Measurements from ENCODE around the gene ONECUT1. TPM values are rescaled to one million over a fixed set of nuclear protein-coding genes. Genes with fewer than 3 reads are reported as not detected.

Gene ONECUT1
- total and polyA plus RNA-seq, 2 of the 8 experiments (the other 6 are each of a cell fraction or from before 2014, with no cell fraction given): 0.65 to 6.4 TPM

DNA sequence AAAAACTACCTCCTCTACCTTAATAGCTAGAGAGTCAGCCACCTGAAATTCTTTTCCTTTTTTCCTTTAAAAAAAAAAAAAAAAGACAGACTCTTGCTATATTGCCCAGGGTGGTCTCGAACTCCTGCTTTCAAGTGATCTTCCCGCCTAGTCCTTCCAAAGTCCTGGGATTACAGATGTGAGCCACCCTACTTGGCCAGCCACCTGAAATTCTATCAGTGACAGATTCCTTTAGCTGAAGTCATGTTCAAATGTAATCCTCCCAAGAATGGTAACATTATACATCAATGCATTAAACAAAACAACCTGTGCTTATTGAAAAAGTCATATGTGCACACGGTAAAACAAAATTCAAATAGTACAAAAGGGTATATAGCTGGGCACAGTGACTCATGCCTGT, 59.1 kb downstream of the ONECUT1 start:
- POLR2A ChIA-PET (ENCODE audit: partially characterized antibody): no interaction called here
- DNase-seq (ENCODE audit: low read depth in 1 of 2, low spot score in 2 of 2): no peak
- H3K56ac ChIP-seq (replicated peaks; ENCODE audit: insufficient read length, low read depth, low read length): no peak overlapping the region
- TF ChIP-seq CHD1 (IDR thresholded peaks at IDR 0.05; ENCODE audit: low read depth, low read length) (no peak), ASH2L (IDR thresholded peaks at IDR 0.05; ENCODE audit: low read length) (no peak), KDM4A (IDR thresholded peaks at IDR 0.05; ENCODE audit: low read depth, low read length, severe bottlenecking) (no peak), TCF12 (IDR thresholded peaks at IDR 0.05; ENCODE audit: low read depth, low read length) (no peak), BACH1 (IDR thresholded peaks at IDR 0.05; ENCODE audit: low read length) (no peak), CBX5 (IDR thresholded peaks at IDR 0.05; ENCODE audit: low read depth, low read length) (no peak), RBBP5 (IDR thresholded peaks at IDR 0.05; ENCODE audit: borderline replicate concordance, low read depth, low read length) (no peak), CTBP2 (IDR thresholded peaks at IDR 0.05; ENCODE audit: borderline replicate concordance, insufficient read depth, insufficient read length, low read length) (no peak)
- TF ChIP-seq, protein P1, sequence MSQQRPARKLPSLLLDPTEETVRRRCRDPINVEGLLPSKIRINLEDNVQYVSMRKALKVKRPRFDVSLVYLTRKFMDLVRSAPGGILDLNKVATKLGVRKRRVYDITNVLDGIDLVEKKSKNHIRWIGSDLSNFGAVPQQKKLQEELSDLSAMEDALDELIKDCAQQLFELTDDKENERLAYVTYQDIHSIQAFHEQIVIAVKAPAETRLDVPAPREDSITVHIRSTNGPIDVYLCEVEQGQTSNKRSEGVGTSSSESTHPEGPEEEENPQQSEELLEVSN (IDR thresholded peaks at IDR 0.05): no peak
- TF ChIP-seq, protein P2, sequence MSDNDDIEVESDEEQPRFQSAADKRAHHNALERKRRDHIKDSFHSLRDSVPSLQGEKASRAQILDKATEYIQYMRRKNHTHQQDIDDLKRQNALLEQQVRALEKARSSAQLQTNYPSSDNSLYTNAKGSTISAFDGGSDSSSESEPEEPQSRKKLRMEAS (IDR thresholded peaks at IDR 0.05): no peak
- TF ChIP-seq, protein P3, sequence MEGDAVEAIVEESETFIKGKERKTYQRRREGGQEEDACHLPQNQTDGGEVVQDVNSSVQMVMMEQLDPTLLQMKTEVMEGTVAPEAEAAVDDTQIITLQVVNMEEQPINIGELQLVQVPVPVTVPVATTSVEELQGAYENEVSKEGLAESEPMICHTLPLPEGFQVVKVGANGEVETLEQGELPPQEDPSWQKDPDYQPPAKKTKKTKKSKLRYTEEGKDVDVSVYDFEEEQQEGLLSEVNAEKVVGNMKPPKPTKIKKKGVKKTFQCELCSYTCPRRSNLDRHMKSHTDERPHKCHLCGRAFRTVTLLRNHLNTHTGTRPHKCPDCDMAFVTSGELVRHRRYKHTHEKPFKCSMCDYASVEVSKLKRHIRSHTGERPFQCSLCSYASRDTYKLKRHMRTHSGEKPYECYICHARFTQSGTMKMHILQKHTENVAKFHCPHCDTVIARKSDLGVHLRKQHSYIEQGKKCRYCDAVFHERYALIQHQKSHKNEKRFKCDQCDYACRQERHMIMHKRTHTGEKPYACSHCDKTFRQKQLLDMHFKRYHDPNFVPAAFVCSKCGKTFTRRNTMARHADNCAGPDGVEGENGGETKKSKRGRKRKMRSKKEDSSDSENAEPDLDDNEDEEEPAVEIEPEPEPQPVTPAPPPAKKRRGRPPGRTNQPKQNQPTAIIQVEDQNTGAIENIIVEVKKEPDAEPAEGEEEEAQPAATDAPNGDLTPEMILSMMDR (IDR thresholded peaks at IDR 0.05; ENCODE audit: control extremely low read depth in 1 of 3, insufficient read depth in 1 of 3, low read depth in 1 of 3, low read length in 3 of 3): no peak

More for the DNA sequence above, 59.1 kb downstream of the ONECUT1 start:
- WGBS, 2 experiments (ENCODE audit: extremely low coverage in 1 of 2, insufficient coverage in 1 of 2, insufficient read length in 1 of 2, insufficient replicate concordance in 2 of 2, low coverage in 1 of 2, low lambda C conversion rate in 2 of 2, missing lambda C conversion rate in 1 of 2): 58% methylated on average over 3 of the region's 3 CpGs; no CpG with 5 or more reads in 1 of the 2 experiments
- Histone ChIP-seq H3K23me2 (ENCODE audit: low read depth, low read length) (no peaks in the 10 kb centered on the region), H3K4me3 (ENCODE audit: extremely low read depth in 1 of 4, insufficient read depth in 2 of 4, low read depth in 3 of 4, low read length in 4 of 4) (no peak overlapping the region), H3K9me3 (ENCODE audit: insufficient read depth in 2 of 2, low read depth in 1 of 2, low read length in 1 of 2) (no peaks in the 10 kb centered on the region), H3K4ac (replicated peaks; ENCODE audit: insufficient read length, low read depth, low read length) (no peak overlapping the region), H3K18ac (ENCODE audit: extremely low read depth, low read length) (no peak overlapping the region), H3K27ac (ENCODE audit: low read depth, low read length) (no peak overlapping the region), H3K14ac (ENCODE audit: insufficient read length) (no peak overlapping the region), H4K20me1 (replicated peaks in 1 of 2; ENCODE audit: control insufficient read depth in 1 of 2, insufficient read depth in 2 of 2, low read length in 2 of 2) (no peaks in the 10 kb centered on the region), H4K91ac (replicated peaks; ENCODE audit: insufficient read length, low read length) (no peak overlapping the region), H3K36me3 (ENCODE audit: control insufficient read depth in 2 of 4, insufficient read depth in 4 of 4, low read length in 3 of 4) (no peaks in the 10 kb centered on the region), H2AFZ (ENCODE audit: low read length) (no peak overlapping the region), H4K8ac (ENCODE audit: extremely low read depth, insufficient read depth, low read length) (no peak overlapping the region), H4K5ac (ENCODE audit: insufficient read length, low read depth, low read length) (no peak overlapping the region), H2BK20ac (ENCODE audit: low read length) (no peak overlapping the region), H2BK120ac (replicated peaks; ENCODE audit: low read depth, low read length) (no peak overlapping the region), H2BK12ac (ENCODE audit: low read depth, low read length) (no peak overlapping the region), H3K9ac (replicated peaks in 1 of 4; ENCODE audit: extremely low read depth in 1 of 4, low read depth in 3 of 4, low read length in 3 of 4) (no peak overlapping the region), H2BK15ac (ENCODE audit: low read length) (no peak overlapping the region), H3K4me2 (ENCODE audit: insufficient read depth in 1 of 2, low read depth in 2 of 2, low read length in 2 of 2) (no peak overlapping the region), H3K79me2 (ENCODE audit: control insufficient read depth in 1 of 2, insufficient read depth in 2 of 2, low read length in 2 of 2) (no peaks in the 10 kb centered on the region), H3K23ac (ENCODE audit: insufficient read length) (no peak overlapping the region), H3K27me3 (replicated peaks in 1 of 4; ENCODE audit: control insufficient read depth in 3 of 4, extremely low read depth in 1 of 4, insufficient read depth in 3 of 4, low read length in 3 of 4) (no peaks in the 10 kb centered on the region), H2AK5ac (ENCODE audit: low read depth, low read length) (no peak overlapping the region), H3K4me1 (replicated peaks in 1 of 4; ENCODE audit: control insufficient read depth in 3 of 4, insufficient read depth in 4 of 4, low read length in 3 of 4) (peaks cover 0 to 6% (median 1%) of the 10 kb centered on the region in 4 experiments; a peak in 4 of 7 replicates), H2BK5ac (ENCODE audit: low read depth, low read length) (no peak overlapping the region), H3K79me1 (ENCODE audit: low read depth, low read length) (no peaks in the 10 kb centered on the region)
- CTCF ChIA-PET (ENCODE audit: partially characterized antibody): interaction anchor here (0.6 to 1.4 kb wide), 5 partner anchors 48 to 523 kb away, joined by 3 to 4 read pairs (median 4); no protein-coding TSS in a partner anchor
- FAIRE-seq: no peak
